Stimulated activated CD4-positive, alpha-beta T cell treated with anti-CD3 and anti-CD28 coated beads, Interleukin-1b, Interleukin-23, amount 100 ng/mL, for 48 hours (primary cell): ENCODE measurements around the gene FBXL13.
"Not testable (repeated sequence)": the region's sequence is repeated elsewhere in the genome, so short reads cannot be mapped to it uniquely, and the experiment has no call there.

Experiments used
- DNase-seq: peaks from one replicate; pipeline ENCODE4 v3.0.0-alpha.2; 2020

The FBXL13 gene

GRCh38 chr7:103078226-103078625 is 3.6 kb upstream of the FBXL13 start:
- DNase-seq: not testable (repeated sequence)

GRCh38 chr7:103077318-103077717 is 2.7 kb upstream of the FBXL13 start:
- DNase-seq: no peak

- DNase-seq: no peak
Measured at GRCh38 chr7:103076764-103077163, 2.2 kb upstream of the FBXL13 start.

GRCh38 chr7:103075337-103075918 is 832 bp upstream of the FBXL13 start:
- DNase-seq: peak; percentile 80

- no peak for DNase-seq
Measured at GRCh38 chr7:103073989-103074518, 542 bp downstream of the FBXL13 start.

- no peak for DNase-seq
Measured at GRCh38 chr7:103071000-103071399, 3.6 kb downstream of the FBXL13 start.

GRCh38 chr7:103068414-103069403 is 5.9 kb downstream of the FBXL13 start:
- no peak for DNase-seq

- DNase-seq: peak; percentile 44
Measured at GRCh38 chr7:103065667-103066066, 8.9 kb downstream of the FBXL13 start.

- DNase-seq: no peak
Measured at GRCh38 chr7:103063895-103064294, 10.7 kb downstream of the FBXL13 start.

- no peak for DNase-seq
Measured at GRCh38 chr7:103059471-103059870, 15.1 kb downstream of the FBXL13 start.

GRCh38 chr7:103058122-103058521 is 16.5 kb downstream of the FBXL13 start:
- DNase-seq: no peak

GRCh38 chr7:103056006-103056405 is 18.6 kb downstream of the FBXL13 start:
- DNase-seq: not testable (repeated sequence)

GRCh38 chr7:103051519-103051918 is 23.1 kb downstream of the FBXL13 start:
- DNase-seq: no peak

- no peak for DNase-seq
Measured at GRCh38 chr7:103048833-103049232, 25.8 kb downstream of the FBXL13 start.

GRCh38 chr7:103041815-103042214 is 32.8 kb downstream of the FBXL13 start:
- not testable (repeated sequence) for DNase-seq

GRCh38 chr7:103037823-103038739 is 36.5 kb downstream of the FBXL13 start:
- DNase-seq: not testable (repeated sequence)

- no peak for DNase-seq
Measured at GRCh38 chr7:103037476-103037822, 37.1 kb downstream of the FBXL13 start.

GRCh38 chr7:103034318-103034717 is 40.3 kb downstream of the FBXL13 start:
- DNase-seq: not testable (repeated sequence)

- DNase-seq: no peak
Measured at GRCh38 chr7:103031781-103032180, 42.8 kb downstream of the FBXL13 start.

- no peak for DNase-seq
Measured at GRCh38 chr7:103031024-103031423, 43.6 kb downstream of the FBXL13 start.

- DNase-seq: no peak
Measured at GRCh38 chr7:103025341-103025740, 49.3 kb downstream of the FBXL13 start.

- DNase-seq: not testable (repeated sequence)
Measured at GRCh38 chr7:103023578-103023977, 51.0 kb downstream of the FBXL13 start.

GRCh38 chr7:103021490-103021889 is 53.1 kb downstream of the FBXL13 start:
- not testable (repeated sequence) for DNase-seq
